Measurements from ENCODE around the gene SLC16A12. TPM values are rescaled to one million over a fixed set of nuclear protein-coding genes. Genes with fewer than 3 reads are reported as not detected.
A peak's percentile ranks its signal among the peaks of the same experiment; 100 is the strongest.

The SLC16A12 gene
- total RNA-seq, 4 donors from 2014 or later = 0.97 to 3.1 (median 1.4) TPM

GRCh38 chr10:89440226-89441009 is 95.0 kb downstream of the SLC16A12 start:
- H3K9me3 ChIP-seq = no peaks in the 10 kb centered on the region
- no peaks in the 10 kb centered on the region for H3K36me3 ChIP-seq
- no peaks in the 10 kb centered on the region for H3K27me3 ChIP-seq
- H3K4me1 ChIP-seq = no peaks in the 10 kb centered on the region
- H3K27ac ChIP-seq = no peak overlapping the region
- in situ Hi-C loops (cut with MboI; ENCODE audit: low sequenced_read_pairs in 4 of 4) = loop anchor here in 1 of 4 donors (25.0 kb wide), 1 partner anchor 272 kb away; the partner anchor contains the start of gene KIF20B
- no peak overlapping the region for H3K4me3 ChIP-seq
- intact Hi-C loops (cut with DNase I; ENCODE audit: low total_unique reads) = no loop called here
- DNase-seq (no peak), ATAC-seq (no peak)
- TF ChIP-seq CTCF (IDR thresholded peaks at IDR 0.05 in 4 of 5, conservative IDR thresholded peaks at IDR 0.05 in 1 of 5) (no peak), POLR2A (IDR thresholded peaks at IDR 0.05) (no peak)

GRCh38 chr10:89438525-89438924 is 96.9 kb downstream of the SLC16A12 start:
- Histone ChIP-seq H3K36me3 (no peaks in the 10 kb centered on the region), H3K27ac (no peak overlapping the region), H3K4me3 (no peak overlapping the region), H3K27me3 (no peaks in the 10 kb centered on the region), H3K4me1 (no peaks in the 10 kb centered on the region), H3K9me3 (no peaks in the 10 kb centered on the region)
- intact Hi-C loops (cut with DNase I; ENCODE audit: low total_unique reads) = no loop called here
- DNase-seq (no peak), ATAC-seq (no peak)
- no peak for TF ChIP-seq CTCF (IDR thresholded peaks at IDR 0.05 in 4 of 5, conservative IDR thresholded peaks at IDR 0.05 in 1 of 5)
- no peak for TF ChIP-seq POLR2A (IDR thresholded peaks at IDR 0.05)
- in situ Hi-C loops (cut with MboI; ENCODE audit: low sequenced_read_pairs in 4 of 4) = loop anchor here in 1 of 4 donors (25.0 kb wide), 1 partner anchor 274 kb away; the partner anchor contains the start of gene KIF20B

GRCh38 chr10:89431977-89432376 is 103.4 kb downstream of the SLC16A12 start:
- H3K36me3 ChIP-seq = no peaks in the 10 kb centered on the region
- TF ChIP-seq CTCF (IDR thresholded peaks at IDR 0.05 in 4 of 5, conservative IDR thresholded peaks at IDR 0.05 in 1 of 5) (no peak), POLR2A (IDR thresholded peaks at IDR 0.05) (no peak)
- no peak overlapping the region for H3K4me3 ChIP-seq
- no peaks in the 10 kb centered on the region for H3K9me3 ChIP-seq
- H3K27ac ChIP-seq = no peak overlapping the region
- H3K27me3 ChIP-seq = no peaks in the 10 kb centered on the region
- in situ Hi-C loops (cut with MboI; ENCODE audit: low sequenced_read_pairs in 4 of 4) = loop anchor here in 1 of 4 donors (5.0 to 25.0 kb wide), 2 partner anchors 130 to 280 kb away; partner anchors contain the start of gene KIF20B
- H3K4me1 ChIP-seq = peaks cover 7 to 36% of the 10 kb centered on the region in 2 donors
- ATAC-seq (no peak), DNase-seq (no peak)
- intact Hi-C loops (cut with DNase I; ENCODE audit: low total_unique reads) = no loop called here

- peaks cover 7 to 38% of the 10 kb centered on the region in 2 donors for H3K4me1 ChIP-seq
- H3K4me3 ChIP-seq = no peak overlapping the region
- H3K27me3 ChIP-seq = no peaks in the 10 kb centered on the region
- TF ChIP-seq CTCF (IDR thresholded peaks at IDR 0.05 in 4 of 5, conservative IDR thresholded peaks at IDR 0.05 in 1 of 5) = no peak
- no peak for TF ChIP-seq POLR2A (IDR thresholded peaks at IDR 0.05)
- H3K27ac ChIP-seq = no peak overlapping the region
- intact Hi-C loops (cut with DNase I; ENCODE audit: low total_unique reads) (loop anchor here (5.0 kb wide), 1 partner anchor 48 kb away; no protein-coding TSS in a partner anchor), in situ Hi-C loops (cut with MboI; ENCODE audit: low sequenced_read_pairs in 4 of 4) (loop anchor here (5.0 to 25.0 kb wide), 4 partner anchors 133 to 283 kb away; partner anchors contain the start of gene KIF20B (in 4 of the 4))
- DNase-seq = peak; percentile 13 to 25
- no peaks in the 10 kb centered on the region for H3K9me3 ChIP-seq
- peak; percentile 56 to 85 for ATAC-seq
- H3K36me3 ChIP-seq = no peaks in the 10 kb centered on the region
Measured at GRCh38 chr10:89428877-89429276, 106.5 kb downstream of the SLC16A12 start.
